Stimulated activated CD4-positive, alpha-beta T cell treated with anti-CD3 and anti-CD28 coated beads, Interleukin-4, amount 100 ng/mL, for 1 hour (primary cell): Measurements from ENCODE around the gene SLC7A14.

Source experiments
- DNase-seq: peaks from one replicate; pipeline ENCODE4 v3.0.0-alpha.2; 2020

The SLC7A14 gene

DNA sequence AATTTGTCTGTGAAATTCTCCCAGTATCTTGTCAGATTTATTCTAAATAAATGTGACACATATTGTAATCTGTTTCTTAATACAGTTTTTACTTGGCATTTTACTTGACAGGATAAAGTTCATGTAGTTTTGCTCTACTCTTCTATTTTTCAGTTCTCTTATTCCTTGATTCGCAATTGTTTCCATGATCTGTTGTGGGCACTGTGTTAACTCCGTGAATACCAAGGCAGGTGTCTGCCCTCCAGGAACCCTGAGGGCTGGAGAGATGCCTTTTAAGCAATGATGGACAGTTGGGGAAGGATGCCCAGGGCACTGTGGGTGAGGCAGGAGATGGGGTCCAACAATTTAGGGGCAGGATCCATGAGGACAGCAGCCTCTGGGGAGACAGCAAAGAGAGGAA is 164.1 kb downstream of the SLC7A14 start:
- no peak for DNase-seq

DNA sequence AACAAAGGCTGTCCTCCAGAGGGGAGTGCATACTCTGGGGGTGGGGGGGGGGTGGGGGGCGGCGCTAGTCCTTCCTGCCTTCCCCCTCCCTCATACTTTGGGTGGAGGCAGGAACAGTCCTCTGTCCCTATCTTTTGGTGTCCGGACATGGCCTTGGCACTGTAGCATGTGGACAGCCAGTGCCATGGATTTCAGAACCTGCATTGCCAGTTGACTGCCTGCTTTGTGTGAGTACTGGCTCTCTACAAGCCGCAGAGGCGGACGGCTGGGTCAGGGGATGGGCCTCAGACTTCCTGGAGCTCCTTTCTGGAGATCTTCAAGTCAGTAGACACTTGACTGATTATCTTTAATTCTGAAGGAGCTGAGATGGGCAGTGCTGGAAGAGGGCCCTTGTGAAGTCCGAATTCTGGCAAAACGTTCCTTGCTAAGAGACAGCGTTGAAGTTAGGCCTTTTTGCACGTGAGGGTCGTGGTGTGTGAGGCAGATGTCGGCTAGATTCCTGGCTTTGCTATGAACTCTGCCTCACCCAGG is 164.7 kb downstream of the SLC7A14 start:
- DNase-seq, result no peak

DNA sequence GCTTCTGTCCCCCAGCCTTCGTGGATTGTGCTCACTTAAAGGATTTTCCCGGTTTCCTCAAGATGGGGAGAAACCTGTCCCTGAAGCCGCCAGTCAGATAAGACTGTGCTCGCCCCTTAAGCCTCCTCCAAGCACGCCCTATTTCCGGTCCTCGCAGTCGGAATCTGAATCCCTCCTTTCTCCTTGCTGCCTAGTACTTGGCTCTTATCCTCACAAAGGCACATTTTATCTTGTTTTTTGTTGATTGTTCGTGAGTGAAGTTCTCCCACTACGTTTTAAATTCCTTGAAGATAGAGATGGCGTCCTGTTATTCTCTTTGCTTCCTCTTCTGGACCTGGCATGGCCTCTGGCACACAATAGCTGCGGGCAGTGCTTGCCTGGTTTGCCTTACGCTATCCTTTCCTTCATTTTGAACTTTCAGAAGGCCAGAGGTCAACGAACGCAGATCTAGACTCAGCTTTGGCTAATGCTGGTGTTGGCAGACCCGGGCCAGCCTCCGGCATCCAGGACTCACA is 165.5 kb downstream of the SLC7A14 start:
- no peak for DNase-seq

DNA sequence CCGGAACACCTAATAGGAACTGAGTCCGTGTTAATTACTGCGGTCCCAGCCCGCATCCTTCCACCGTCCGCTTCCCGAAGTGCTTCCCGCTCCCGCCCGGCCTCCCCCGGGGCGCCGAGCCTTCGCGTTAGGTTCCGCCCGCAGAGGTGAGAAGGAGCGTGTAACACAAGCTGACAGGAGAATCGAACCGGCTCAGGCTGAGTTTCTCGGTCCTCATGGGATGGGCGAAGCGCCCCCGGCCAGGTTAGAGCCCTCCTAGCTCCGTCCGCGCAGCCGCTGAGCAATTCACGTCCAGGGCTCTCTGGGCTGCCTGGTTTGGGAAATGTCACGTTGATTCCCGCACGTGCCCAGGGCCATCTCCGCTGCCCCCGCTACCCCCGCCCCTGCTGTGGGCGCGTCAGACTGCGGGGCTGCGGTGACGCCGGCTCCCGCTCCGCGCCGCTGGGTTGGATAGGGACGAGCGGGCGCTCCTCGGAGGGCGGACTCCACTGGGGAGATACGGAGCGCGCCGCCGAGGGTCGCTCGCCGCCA is 166.3 kb downstream of the SLC7A14 start:
- DNase-seq, result no peak

DNA sequence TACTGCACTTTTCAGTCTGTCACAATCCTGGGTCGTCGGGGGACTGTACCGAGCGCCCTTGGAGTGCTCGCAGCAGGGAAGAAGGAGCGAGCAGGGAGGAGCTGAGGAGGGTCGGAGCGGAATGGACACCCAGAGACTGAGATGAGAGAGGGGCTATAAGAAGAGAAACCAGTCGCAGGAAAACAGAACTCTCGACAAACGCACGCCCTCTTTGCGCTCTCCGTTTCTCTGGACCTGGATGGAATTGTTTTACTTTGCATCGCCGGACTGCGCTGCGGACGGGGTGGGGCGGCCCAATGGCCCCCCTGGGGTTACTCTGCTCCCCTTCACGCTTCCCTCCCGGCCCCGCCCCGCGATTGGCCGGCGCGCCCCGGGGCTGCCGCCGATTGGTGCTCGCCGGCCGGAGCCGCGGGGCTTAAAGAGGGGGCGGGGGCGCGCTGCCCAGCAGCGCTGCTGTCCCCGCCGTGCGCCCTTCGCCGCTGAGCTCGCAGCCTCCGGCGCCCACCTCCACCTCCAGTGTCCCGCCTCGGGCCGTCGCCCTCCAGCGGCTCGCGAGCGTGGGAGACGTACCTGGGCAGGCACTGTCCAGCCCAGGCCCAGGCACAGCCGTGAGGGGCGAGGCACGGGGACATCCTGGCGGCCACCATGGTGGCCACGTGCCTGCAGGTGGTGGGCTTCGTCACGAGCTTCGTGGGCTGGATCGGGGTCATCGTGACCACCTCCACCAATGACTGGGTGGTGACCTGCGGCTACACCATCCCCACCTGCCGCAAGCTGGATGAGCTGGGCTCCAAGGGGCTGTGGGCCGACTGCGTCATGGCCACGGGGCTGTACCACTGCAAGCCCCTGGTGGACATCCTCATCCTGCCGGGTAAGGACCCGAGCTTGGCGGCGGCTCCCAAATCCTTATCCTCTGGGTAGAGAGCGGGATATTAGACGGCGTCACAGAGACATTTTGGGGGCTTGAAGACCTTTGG is 167.2 kb downstream of the SLC7A14 start, which contains the start of gene CLDN11:
TSS of gene CLDN11 (plus strand) at position 447 of the 977 bp plus-strand sequence. CDS start at position 646, 199 bp downstream.
- no peak for DNase-seq

DNA sequence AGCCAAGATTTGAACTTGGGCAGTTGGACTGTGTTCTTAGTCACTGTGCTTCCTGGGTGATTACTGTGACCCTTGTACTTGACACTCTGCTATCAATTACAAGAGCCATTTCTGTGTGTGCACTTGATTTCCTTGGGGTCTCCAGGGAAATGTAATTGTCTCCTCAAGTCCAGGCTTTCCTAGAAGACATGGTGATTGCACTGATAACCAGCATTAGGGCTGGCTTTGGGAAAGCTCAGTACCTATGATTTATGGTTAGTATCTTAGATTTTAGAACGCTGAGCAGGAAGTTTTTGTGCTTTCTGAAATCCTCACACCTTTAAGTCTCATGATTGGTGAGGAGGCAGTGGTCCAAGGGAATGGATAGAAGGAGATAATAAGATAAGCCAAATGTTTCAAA is 168.8 kb downstream of the SLC7A14 start:
- DNase-seq, result no peak

DNA sequence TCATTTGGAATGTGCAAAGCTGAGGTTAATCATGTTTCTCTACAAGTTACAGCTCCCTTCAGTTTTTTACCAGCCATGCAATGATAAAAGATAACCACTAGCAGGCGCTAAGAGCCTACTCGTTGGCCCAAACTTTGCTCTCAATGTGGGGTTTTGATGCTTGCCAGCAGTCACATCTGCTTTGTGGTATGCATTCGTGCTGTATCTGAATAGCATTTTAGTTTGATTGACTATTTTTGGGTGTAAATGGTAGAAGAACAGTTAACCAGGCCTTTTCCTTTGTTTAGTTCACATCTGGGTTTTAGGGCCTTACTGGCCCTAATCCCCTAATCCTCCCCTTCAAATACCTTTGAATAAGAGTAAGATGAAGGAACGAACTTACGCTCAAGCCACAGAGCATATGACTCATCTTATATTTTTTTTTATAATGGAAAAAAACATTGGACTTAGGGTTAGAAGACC is 171.6 kb downstream of the SLC7A14 start:
- peak; percentile 5 for DNase-seq

DNA sequence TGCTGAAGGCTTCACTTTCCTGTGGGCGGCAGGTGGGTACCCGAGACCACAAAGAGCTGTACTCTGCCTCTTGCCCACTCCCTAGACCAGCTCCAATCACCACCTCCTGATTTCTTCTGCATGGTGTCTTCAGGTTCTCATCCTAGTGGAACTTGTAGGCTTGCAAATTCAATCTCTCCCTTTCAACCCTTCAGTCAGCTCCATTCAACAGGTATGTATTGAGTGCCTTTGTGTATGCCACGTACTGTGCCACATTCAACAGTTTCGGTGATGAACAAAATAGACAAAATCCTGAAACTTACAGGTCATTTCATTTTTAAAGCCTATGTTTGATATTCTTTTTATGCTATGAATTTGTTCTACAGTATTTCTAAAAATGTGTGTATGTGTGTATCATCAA is 172.6 kb downstream of the SLC7A14 start:
- DNase-seq, result no peak

DNA sequence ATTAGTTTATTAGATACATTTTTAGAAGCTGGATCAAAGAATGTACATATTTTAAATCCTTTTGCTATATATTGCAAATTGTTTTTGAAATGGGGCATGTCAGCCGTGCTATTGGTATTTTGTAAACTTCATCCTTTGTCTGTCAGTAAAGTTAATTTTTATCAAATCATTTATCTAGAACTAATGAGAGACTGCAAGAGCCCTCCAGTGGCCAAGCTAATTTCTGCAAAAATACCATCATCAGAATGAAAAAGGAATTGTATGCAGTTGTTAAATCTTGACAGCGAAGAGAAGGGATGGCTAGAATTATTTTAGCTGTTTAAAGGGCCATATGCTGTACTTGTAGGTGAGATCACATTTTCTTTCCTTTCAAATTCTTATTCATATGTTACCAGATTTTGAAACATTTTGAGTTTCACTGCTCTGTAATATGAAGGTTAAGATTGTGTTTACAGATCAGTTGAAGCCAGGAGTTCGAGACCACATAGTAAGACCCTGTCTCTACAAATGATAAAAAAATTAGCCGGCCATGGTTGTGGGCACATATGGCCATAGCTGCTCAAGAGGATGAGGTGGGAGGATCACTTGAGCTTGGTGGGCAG is 175.3 kb downstream of the SLC7A14 start:
- DNase-seq, result no peak
